DMS53 treated with DMSO at 0.1 percent for 48 hours (cell line): ENCODE data around the gene ZNF837.
"Not testable (repeated sequence)": the region's sequence is repeated elsewhere in the genome, so short reads cannot be mapped to it uniquely, and the experiment has no call there.

ENCODE experiments used
- DNase-seq: peaks from one replicate; lab custom pipeline; 2025; ENCODE audit not compliant: unreplicated experiment; lab: John Stamatoyannopoulos, UW

Gene ZNF837

DNA sequence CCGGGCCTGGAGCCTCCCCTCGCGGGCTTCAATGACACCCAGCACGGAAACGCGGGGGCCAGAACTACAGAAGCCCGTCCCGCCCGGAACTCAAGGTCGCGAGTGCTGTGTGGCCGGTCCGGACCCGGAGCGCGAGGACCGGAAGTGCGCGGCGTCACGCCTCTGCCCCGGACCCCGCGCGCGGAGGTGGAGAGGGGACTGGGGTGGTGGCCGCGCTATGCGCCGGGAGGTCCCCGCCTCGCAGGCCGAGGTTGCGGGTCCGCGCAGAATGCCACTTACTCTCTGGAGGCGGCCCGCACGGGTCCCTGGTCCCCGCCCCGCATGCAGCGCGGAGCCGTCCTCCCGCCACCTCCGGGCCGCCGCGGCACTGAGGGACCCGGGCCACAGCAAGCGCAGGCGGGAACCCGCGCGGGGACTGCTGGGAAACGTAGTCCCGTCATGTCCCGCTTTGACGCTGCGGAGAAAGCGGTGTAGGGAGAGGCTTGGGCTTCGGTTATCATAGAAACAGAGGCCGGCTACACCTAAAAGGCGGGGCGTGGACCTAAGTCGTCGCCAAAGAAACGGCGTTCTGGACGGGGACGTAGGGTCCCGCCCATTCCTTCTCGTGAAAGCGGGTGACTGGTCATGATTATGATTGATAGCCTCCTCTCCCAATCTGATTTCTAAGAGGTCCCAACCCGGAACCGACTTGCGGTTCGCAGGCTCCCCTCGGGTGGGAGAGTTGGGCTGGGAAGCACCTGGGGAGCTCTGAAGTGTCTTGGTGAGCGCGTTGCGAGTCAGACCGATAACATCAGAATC lies at the start of gene ZNF837:
Gene ZNF837 (minus strand): TSS at position 369 of the 798 bp plus-strand sequence. CDS start 11,698 bp downstream, outside the sequence.
- DNase-seq: peak; percentile 99

DNA sequence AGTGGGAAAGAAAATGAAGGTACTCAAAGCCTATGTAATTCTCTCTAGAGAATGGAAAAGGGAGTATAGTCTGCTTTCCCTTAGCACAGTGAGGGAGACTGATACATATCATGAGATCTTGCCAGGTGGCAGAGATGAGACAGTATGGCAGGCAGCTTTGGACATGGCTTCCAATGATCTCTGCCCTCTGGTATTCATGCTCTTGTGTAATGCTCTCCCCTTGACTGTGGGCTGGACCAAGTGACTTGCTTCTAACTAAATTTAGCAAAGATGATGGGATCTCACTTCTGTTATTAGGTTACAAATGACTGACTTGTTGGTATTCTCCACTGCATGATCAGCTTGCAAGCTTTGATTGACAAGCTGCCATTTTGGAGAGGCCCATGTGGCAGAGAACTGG lies 48.9 kb upstream of the ZNF837 start:
- DNase-seq: no peak

DNA sequence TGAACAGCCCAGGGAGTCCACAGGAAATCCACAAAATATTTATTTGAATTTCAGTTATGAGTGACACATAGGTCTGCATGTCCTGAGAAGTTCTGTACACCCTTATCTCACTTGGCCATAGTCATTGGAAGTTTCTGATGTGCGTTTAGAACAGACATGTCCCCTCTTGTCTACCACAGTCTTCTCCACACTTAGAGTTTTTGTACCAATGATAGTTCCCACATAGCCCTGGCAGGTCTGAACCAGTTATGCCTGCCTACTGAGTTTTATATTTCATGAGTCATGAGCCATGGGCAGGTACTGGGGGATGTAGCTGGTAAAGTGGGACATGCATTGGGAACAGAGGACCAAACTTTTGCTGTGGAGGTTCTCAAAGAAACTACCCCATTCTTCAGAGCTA lies 47.8 kb upstream of the ZNF837 start:
- no peak for DNase-seq

DNA sequence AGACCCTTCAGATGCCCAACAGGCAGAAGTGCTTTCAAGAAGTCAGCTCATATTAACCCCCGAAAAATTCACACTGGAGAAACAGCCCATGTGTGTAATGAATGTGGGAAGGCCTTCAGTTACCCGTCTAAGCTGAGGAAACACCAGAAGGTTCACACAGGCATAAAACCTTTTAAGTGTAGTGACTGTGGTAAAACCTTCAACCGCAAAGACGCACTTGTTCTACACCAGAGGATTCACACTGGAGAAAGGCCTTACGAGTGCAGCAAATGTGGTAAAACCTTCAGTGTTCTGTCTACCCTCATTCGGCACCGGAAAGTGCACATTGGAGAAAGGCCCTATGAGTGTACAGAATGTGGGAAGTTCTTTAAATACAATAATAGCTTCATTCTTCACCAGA lies 36.2 kb upstream of the ZNF837 start:
- DNase-seq: no peak

DNA sequence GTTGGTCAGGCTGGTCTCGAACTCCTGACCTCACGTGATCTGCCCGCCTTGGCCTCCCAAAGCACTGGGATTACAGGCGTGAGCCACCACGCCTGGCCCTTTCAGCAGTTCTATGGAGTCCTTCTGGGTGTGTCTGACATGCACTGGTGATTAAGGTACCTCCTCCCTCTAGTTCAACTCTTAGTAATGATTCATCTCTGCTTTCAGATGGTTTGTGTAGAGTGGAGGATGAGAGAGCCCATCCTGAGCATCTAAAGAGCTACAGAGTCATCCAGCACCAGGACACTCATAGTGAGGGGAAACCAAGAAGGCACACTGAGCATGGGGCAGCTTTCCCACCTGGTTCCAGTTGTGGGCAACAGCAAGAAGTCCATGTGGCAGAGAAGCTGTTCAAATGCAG lies 35.8 kb upstream of the ZNF837 start:
- DNase-seq: no peak

DNA sequence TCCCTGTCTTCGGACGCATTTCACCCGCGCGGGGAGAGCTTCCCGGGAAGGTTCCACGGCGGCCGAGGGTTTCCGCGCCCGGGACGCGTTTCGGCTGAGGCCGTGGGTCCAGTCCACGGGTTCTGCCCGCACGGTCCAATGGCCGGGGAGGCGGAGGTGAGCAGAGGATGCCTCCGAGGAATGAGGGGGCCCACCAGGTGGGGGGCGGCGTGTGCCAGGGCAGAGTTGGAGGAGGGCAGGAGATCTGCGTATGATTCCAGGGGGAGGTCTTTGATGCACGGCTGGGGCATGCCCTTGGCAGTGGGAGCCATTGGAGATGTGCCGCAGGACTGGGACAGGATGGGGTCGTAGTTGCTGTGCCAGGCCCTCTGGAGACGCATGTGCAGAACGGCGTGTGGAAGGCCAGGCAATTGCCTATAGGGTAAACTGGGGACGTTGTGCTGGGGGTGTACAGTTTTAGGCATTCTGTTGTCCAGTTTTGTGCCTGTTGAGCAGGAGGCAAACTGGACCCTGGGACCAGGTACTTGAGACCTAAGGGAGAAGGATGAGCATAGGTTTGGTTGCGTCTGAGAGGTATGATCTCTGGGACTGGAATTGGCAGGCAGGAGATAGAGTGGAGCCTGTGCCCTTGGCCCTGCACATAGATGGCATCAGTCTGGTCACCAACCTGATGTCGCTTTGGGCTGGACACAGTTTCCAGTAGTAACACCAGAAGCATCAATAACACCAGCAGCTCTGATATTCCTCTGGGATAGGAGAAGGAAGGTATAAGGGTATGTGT lies 28.4 kb upstream of the ZNF837 start:
- no peak for DNase-seq

DNA sequence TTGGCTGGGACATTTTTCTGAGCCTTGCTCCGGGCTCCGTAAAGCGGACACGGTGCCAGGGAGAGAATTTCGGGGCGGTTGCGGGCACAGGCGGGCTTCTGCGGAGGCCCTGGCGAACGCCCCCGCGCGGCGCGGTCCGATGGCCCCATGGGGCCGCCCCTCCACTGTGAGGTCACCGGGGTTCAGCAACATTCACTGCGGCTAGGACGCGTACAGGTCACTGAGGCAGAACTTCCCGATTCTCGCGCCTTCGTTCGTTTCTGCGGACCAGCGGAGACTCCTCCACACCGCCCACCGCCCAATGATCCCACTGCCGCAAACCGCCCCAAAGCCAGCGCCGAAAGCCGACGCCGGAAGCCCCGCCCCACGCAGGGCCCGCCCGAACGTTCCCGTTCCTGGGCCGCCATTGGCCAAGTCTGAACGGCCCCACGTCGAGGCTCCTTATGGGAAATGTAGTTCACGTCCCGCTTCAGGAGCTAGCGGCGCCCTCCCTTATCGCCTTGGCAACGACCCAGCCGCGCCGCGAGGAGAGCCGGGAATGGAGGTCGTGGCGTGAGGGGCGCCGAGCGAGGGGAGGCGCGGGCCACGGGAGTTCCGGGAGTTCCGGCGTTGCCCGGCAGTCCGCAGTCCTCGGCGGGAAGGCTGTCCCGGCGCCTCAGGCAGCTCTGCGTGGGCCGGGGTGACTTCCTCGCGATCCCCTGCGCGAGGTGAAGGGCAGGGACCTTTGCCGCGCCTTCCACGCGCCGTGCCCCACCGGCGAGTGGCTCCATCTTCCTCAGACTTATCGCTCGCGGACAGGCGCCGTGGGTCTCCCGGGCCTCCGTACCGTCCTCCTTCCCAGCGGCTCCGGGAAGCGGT lies 27.6 kb upstream of the ZNF837 start, which contains the start of gene ZNF584:
Gene ZNF584 (plus strand): TSS at position 498 of the 858 bp plus-strand sequence. CDS start 499 bp downstream, outside the sequence.
- peak; percentile 80 for DNase-seq

DNA sequence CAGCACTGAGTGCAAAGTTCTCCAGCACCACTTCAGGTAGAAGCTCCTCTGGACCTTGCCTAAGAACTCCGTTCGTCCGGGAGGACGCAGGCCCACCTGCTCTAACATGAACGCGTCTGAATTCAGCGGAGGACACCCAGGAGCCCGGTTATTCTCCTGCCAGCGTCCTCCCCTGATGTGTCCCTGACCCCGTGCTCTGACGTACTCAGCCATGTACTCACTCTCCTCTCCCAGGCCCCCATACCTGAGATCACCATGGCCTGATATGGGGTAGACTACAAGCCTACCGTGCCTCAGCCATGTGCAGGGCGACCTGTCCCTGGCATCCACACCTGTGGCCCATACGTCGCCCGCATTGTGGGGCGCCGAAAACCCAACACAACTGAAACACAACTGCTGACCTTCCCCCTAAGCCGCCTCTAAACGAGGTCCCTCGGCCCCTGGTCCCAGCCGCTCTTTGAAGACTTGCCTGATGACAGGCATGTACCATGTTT lies 26.9 kb upstream of the ZNF837 start:
- no peak for DNase-seq

DNA sequence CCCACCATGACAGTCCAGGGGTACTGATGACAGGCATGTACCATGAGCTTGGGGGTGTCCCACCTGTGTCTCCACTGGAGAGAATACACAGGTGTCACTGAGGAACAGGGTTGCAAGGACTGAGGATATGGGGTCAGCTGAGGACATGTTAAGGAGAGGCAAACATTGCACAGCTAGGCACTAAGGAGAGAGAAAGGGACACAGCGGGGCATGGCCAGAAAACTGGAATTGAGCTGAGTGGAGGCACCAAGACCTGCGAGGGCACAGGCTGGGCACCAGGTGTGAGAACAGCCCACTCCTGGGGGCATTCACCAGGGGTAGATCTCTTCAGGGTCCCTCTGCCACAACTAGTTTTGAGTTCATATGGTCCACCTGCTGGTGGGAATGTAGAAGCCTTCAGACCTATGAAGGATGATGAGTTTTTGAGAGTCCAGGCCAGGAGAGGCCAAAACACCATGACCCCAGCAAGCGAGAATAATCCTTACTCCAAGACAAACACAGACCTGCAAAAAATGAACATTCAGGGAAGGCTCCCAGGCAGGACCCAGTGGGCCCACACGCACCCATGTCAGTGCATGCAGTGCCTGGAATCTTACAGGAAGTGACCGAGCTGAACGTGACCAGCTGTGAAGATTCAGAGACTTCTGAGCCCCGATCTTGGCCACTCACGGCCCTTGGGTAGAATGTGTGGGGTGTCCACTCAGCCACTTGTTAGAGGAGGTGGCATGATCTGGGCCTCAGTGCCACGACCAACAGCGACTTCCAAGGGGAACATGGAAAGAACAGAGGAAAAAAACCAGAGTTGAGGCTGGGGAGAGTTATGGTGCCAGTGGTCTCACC lies 26.2 kb upstream of the ZNF837 start:
- no peak for DNase-seq

DNA sequence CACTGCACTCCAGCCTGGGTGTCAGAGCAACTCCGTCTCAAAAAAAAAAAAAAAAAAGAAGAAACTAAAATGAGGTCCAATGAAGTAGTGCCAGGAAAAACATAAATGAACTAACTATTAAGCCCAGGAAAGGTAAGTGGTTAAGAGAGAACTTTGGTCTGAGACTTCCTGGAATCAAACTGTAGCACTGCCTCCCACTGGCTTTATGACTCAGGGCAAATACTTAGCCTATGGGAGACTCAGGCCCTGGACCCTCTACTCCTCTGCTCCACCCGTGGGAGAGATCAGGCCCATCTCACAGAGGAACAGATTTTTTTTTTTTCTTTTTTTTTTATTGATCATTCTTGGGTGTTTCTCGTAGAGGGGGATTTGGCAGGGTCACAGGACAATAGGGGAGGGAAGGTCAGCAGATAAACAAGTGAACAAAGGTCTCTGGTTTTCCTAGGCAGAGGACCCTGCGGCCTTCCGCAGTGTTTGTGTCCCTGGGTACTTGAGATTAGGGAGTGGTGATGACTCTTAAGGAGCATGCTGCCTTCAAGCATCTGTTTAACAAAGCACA lies 23.2 kb upstream of the ZNF837 start:
- DNase-seq: not testable (repeated sequence)

DNA sequence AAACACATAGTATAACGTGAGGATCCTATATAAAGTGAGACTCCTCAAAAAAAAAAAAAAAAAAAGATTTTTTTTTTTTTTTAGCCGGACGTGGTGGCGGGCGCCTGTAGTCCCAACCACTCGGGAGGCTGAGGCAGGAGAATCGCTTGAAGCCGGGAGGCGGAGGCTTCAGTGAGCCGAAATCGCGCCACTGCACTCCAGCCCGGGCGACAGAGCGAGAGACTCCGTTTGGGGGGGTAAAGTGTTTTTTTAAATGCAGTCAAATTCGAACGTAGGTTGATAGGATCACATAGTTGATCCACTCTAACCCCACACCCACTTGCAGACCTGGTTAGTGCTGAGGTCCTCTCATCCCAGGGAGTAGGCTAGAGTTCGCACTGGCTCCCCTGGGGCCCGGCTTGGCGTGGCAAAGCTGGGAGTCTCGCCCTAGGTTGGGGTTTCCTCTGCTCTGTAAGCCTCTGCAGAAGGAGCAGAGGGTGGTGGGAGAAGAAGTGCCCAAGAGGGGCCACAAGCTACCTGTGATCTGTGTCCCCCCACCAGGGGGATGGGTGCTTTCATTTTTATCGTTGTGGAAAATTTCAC lies 21.1 kb upstream of the ZNF837 start:
- DNase-seq: no peak

DNA sequence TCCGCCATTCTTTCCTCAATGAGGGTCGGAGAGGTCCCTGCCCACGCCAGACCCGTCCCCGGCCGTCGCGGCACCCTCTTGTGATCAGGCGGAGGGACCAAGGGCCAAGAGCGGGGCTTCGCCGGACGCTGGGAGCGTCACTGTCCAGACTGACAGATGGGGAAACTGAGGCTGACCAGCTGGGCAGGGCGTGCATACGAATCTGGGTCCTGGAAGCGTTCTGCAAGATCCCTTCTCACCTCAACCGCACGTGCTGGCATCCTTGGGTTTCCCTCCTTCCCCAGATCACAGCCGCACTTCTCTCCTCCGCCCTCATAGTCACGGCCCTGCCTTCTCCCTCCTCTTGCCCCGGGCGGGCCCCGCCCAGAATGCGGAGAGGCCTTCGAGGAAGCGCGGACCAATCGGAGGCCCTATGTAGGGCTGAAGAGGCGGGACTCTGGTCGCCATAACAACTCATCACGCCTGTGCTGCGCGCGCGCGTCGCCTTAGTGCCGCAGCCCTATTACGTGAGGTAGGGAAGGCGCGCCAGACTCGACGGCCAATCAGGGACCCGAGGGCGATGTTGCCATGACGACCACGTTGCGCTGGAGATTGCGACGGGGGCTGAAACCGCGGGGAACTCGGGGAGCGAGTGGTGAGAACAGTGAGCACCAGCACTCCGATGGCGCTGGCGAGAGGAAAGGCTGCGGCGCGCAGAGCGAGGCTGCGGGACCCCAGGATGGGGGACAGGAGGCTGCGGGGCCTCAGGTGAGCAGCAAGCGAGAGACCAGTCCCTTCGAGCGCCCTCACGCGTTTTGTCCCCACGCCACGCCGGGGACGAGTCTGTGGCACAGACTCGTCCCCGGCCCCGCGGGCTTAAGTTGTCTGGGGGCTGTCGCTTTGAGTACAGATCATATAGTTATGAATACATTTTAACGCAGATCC lies 20.3 kb upstream of the ZNF837 start:
- peak; percentile 98 for DNase-seq

DNA sequence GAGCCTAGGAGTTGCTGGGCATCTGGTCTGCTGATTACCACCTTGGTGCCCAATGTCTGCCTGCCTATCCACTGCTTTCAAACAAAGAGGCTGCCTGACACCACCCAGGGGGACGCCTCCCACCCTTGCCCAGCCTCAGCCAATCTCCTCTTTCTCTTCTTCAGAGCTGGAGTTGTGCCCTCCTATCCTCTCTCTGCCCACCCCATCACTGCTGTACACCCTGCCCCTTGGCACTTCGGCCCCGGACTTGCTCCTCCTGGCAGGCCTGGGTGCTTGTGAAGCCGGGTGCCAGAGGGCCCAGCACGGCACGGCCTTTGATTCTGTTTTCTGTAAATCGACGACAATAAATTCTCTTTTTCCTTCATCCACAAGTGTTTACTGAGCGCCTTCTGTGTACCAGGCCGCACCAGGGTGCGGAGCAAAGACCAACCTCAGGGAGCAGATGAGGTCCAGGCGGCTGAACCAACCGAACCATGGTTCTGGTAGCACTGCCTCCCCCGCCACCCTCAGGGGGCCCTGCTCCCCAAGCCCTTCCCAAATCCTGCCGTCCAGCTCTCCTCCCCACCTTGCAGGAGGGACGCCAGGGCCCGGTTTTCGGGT lies 19.6 kb upstream of the ZNF837 start:
- no peak for DNase-seq

DNA sequence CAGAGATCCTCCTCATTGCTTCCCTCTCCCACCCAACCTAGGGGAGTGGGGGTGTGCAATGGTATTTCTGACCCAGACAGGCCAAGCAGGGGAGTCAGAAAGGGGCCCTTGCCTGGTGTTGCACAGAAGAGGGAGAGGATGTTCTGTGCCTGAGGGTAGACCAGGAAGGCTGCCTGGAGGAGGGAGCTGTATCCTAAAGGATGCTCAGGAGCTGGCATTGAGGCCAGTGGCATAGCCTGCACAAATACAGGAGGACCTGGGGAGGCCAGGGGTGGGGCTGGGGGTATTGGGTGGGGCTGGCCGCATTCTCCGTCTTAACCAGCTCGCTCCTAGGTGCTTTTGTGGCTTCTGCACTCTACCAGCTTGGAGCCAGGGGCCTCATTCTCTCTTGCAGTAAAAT lies 19.1 kb upstream of the ZNF837 start:
- no peak for DNase-seq

DNA sequence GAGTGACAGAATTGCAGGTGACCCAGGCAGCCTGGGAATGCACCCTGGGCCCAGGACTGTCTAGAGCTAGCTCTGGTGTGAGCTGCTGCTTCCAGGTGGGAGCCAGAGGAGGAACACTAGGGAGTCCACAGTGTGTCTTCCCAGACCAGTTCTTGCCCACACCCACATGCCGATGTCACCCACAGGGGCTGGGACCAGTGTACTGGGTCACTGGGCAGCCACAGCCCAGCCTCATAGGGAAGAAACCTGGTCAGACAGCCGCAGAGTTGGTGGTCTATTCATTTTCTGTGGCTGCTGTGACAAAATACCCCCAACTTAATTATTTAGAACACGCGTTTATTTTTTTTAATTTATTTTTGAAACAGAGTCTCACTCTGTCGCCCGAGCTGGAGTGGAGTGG lies 17.7 kb upstream of the ZNF837 start:
- DNase-seq: no peak

DNA sequence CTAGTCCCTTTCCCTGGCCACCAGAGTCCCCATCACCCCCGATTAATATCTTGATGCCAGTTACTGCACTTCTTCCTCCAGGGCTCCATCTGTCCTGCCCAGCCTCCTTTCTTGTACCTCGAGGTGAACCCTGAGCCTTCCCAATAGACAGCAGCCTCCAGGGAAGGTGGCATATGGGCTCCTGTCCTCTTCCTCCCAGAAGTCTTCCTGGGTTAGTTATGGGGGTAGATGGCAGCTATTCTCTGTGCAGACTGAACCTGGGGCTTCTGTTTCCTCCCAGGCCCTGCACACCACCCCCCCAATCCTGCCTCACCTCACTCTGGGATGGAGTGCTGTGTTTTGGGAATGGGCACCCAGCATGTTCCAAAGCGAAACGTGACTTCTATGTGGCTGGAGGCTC lies 17.3 kb upstream of the ZNF837 start:
- no peak for DNase-seq

DNA sequence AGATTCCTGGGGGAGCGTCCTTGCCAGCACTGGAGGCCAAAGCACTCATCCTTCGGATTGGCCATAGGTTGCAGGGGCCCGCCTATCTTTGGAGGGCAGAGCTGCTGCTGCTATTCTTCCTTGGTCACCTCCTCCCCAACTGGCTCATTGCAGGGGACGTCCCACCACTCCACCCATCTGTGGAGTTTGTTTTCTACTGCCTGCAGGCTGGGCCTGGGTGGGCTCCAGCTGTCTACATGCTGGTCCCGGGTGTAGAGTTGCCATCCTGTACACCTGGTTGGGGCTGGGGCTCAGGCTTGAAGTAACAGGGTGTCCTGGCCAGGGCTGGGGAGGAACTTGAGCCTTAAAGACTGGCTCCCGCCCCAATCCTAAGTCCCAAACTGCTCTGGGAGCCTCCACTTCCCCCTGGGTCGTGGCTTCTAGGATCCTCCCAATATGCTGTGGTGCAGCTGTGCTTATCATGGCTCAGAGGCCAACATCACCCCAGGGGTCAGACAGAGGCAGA lies 16.8 kb upstream of the ZNF837 start:
- DNase-seq: no peak
